OCI-LY1 (cell line): ENCODE results near the gene LBH.

Experiments used
- H2AFZ ChIP-seq: fragments of 200-600 bp; sonication (generic), shearing (Covaris generic); 2 replicates; pipeline ENCODE4 v1.6.0; 2014; ENCODE audit warnings: antibody characterized with exemption, mild to moderate bottlenecking, low read length
- H3F3A ChIP-seq: fragments of 200-600 bp; sonication (generic), shearing (Covaris generic); 2 replicates; pipeline ENCODE4 v1.6.0; 2014; ENCODE audit warnings: mild to moderate bottlenecking, antibody characterized with exemption, low read length, moderate library complexity; ENCODE audit not compliant: insufficient read depth
- H3K27ac ChIP-seq: fragments of 200-600 bp; sonication (generic); 2 replicates; pipeline ENCODE4 v1.5.1; 2014; ENCODE audit warnings: low read length, mixed run types, mild to moderate bottlenecking, low read depth; ENCODE audit not compliant: poor library complexity, severe bottlenecking
- H3K27me3 ChIP-seq: fragments of 200-600 bp; sonication (generic); 2 replicates; pipeline ENCODE4 v1.6.0; 2014; ENCODE audit warnings: antibody characterized with exemption, mild to moderate bottlenecking, low read length, moderate library complexity; ENCODE audit not compliant: insufficient read depth
- H3K36me3 ChIP-seq: fragments of 200-600 bp; sonication (generic); 2 replicates; pipeline ENCODE4 v1.6.1; 2014; ENCODE audit warnings: mild to moderate bottlenecking, antibody characterized with exemption, low read length, moderate library complexity, mixed read lengths; ENCODE audit not compliant: insufficient read depth
- H3K4me1 ChIP-seq: fragments of 200-600 bp; sonication (generic); 2 replicates; pipeline ENCODE4 v1.5.1; 2014; ENCODE audit warnings: mild to moderate bottlenecking, low read length, moderate library complexity; ENCODE audit not compliant: insufficient read depth, severe bottlenecking
- H3K4me2 ChIP-seq: fragments of 200-600 bp; sonication (generic), shearing (Covaris generic); 2 replicates; pipeline ENCODE4 v1.6.1; 2014; ENCODE audit warnings: low read length
- H3K4me3 ChIP-seq: fragments of 200-600 bp; sonication (generic); 2 replicates; pipeline ENCODE4 v1.5.1; 2014; ENCODE audit warnings: low read length, low read depth, mild to moderate bottlenecking, mixed read lengths; ENCODE audit not compliant: poor library complexity, severe bottlenecking
- H3K79me2 ChIP-seq: fragments of 200-600 bp; shearing (Covaris generic); 2 replicates; pipeline ENCODE4 v1.6.1; 2016; ENCODE audit warnings: mixed run types, low read length, mixed read lengths; ENCODE audit not compliant: insufficient read depth
- H3K9ac ChIP-seq: fragments of 200-600 bp; sonication (generic), shearing (Covaris generic); 2 replicates; pipeline ENCODE4 v1.6.1; 2014; ENCODE audit warnings: mild to moderate bottlenecking, low read length, mixed read lengths
- H3K9me2 ChIP-seq: fragments of 200-600 bp; sonication (generic), shearing (Covaris generic); 2 replicates; pipeline ENCODE4 v1.6.1; 2014; ENCODE audit warnings: low read depth, mild to moderate bottlenecking, low read length, mixed read lengths
- H3K9me3 ChIP-seq: fragments of 200-600 bp; shearing (Covaris generic); 2 replicates; pipeline ENCODE4 v1.6.1; 2014; ENCODE audit warnings: low read length, mixed read lengths
- H4K20me1 ChIP-seq: fragments of 200-600 bp; sonication (generic), shearing (Covaris generic); 2 replicates; pipeline ENCODE4 v1.6.0; 2016; ENCODE audit warnings: mild to moderate bottlenecking, low read length; ENCODE audit not compliant: insufficient read depth
- EZH2 ChIP-seq: fragments of 200-600 bp; sonication (generic), shearing (Covaris generic); IDR thresholded peaks from 2 replicates; pipeline ENCODE4 v1.8.0; 2017; ENCODE audit warnings: borderline replicate concordance, mixed run types, mild to moderate bottlenecking, antibody characterized with exemption, low read length, moderate library complexity, mixed read lengths
- TF ChIP-seq, protein P1 (sequence below): fragments of 200-600 bp; sonication (generic), shearing (Covaris generic); IDR thresholded peaks from 2 replicates; pipeline ENCODE4 v1.5.1; 2017; ENCODE audit warnings: mild to moderate bottlenecking, antibody characterized with exemption, low read length, moderate library complexity, mixed read lengths

Gene LBH

DNA sequence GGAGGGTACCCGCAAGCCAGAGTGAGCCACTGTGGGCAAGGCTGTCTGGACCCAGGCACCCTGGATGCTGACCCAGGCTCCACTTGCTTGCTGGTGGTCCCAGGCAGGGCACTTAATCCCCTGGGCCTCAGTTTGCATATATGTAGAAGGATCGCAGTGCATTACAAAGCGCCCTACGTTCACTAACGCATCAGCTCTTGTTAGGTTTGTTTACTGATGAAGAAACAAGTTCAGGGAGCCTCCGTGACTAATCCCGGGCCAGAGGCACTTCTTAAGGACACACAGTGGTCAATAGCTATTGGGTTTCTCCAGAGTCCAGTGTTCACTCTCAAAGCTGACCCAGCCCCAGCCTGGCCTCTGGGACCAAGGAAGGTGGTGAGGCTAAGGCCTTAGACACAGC lies 70.2 kb downstream of the LBH start:
- H3K9ac ChIP-seq: no peak overlapping the region
- no peaks in the 10 kb centered on the region for H3K36me3 ChIP-seq
- no peaks in the 10 kb centered on the region for H3K79me2 ChIP-seq
- TF ChIP-seq EZH2: no peak
- TF ChIP-seq, protein P1, sequence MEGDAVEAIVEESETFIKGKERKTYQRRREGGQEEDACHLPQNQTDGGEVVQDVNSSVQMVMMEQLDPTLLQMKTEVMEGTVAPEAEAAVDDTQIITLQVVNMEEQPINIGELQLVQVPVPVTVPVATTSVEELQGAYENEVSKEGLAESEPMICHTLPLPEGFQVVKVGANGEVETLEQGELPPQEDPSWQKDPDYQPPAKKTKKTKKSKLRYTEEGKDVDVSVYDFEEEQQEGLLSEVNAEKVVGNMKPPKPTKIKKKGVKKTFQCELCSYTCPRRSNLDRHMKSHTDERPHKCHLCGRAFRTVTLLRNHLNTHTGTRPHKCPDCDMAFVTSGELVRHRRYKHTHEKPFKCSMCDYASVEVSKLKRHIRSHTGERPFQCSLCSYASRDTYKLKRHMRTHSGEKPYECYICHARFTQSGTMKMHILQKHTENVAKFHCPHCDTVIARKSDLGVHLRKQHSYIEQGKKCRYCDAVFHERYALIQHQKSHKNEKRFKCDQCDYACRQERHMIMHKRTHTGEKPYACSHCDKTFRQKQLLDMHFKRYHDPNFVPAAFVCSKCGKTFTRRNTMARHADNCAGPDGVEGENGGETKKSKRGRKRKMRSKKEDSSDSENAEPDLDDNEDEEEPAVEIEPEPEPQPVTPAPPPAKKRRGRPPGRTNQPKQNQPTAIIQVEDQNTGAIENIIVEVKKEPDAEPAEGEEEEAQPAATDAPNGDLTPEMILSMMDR: no peak
- no peak overlapping the region for H3K27ac ChIP-seq
- no peaks in the 10 kb centered on the region for H4K20me1 ChIP-seq
- H3F3A ChIP-seq: no peaks in the 10 kb centered on the region
- H3K9me2 ChIP-seq: no peaks in the 10 kb centered on the region
- no peak overlapping the region for H3K4me2 ChIP-seq
- H3K27me3 ChIP-seq: 0 out of 2 replicates have a peak, but pooled peaks cover 5% of the 10 kb centered on the region
- H2AFZ ChIP-seq: no peak overlapping the region
- no peak overlapping the region for H3K4me3 ChIP-seq
- no peaks in the 10 kb centered on the region for H3K4me1 ChIP-seq
- no peaks in the 10 kb centered on the region for H3K9me3 ChIP-seq

DNA sequence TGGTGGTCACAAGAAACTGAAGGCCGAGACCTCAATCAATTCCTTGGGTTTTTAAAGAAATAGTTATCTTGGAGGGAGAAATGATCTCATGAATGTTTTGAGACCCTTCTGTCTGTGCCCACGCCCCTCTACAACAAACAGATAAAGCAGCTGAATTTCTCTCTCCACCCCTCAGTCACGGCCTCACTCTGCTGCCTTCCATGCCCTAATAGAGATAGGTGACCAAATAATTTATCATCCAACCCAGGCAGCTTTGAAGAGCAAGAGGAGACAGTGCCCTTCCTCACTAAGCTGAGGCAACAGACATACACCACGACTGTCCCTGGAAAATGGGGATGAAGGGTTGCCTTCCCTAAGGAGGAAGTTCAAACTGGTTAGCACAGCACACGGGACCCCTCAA lies 71.2 kb downstream of the LBH start:
- Histone ChIP-seq H3K9me3 (no peaks in the 10 kb centered on the region), H3K4me1 (no peaks in the 10 kb centered on the region), H3K79me2 (no peaks in the 10 kb centered on the region), H3K9ac (no peak overlapping the region), H3K4me2 (no peak overlapping the region), H2AFZ (no peak overlapping the region), H3K27me3 (0 out of 2 replicates have a peak, but pooled peaks cover 5% of the 10 kb centered on the region), H4K20me1 (no peaks in the 10 kb centered on the region), H3F3A (no peaks in the 10 kb centered on the region), H3K9me2 (no peaks in the 10 kb centered on the region), H3K4me3 (no peak overlapping the region), H3K27ac (no peak overlapping the region), H3K36me3 (no peaks in the 10 kb centered on the region)
- TF ChIP-seq, protein P1: no peak
- no peak for TF ChIP-seq EZH2

DNA sequence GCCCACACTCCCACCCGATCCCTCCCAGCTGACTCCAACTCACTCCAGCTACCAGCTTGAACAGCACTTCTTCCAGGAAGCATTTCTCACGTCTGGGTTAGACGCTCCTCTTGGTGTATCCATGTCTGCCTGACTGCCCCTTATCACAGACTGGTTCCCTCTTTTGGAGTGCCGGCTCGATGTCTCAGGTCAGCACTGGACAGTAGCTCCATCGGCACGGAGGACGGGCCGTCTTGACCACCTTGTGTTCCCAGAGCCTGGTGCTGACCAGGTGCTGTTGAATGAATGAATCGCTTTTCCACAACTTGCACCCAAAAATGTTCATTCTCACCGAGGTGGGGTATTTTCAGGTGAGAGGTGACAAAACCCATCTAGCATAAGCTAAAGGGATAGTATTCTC lies 71.8 kb downstream of the LBH start:
- Histone ChIP-seq H4K20me1 (no peaks in the 10 kb centered on the region), H2AFZ (no peak overlapping the region), H3K9ac (no peak overlapping the region), H3K9me3 (no peaks in the 10 kb centered on the region), H3K79me2 (no peaks in the 10 kb centered on the region), H3K9me2 (no peaks in the 10 kb centered on the region), H3K4me2 (no peak overlapping the region), H3K27ac (no peak overlapping the region), H3K27me3 (0 out of 2 replicates have a peak, but pooled peaks cover 5% of the 10 kb centered on the region), H3F3A (no peaks in the 10 kb centered on the region), H3K4me3 (no peak overlapping the region), H3K4me1 (no peaks in the 10 kb centered on the region), H3K36me3 (no peaks in the 10 kb centered on the region)
- no peak for TF ChIP-seq EZH2
- TF ChIP-seq, protein P1: no peak
